ENCODE measurements around the gene SPIN1.

SPIN1 gene

GRCh38 chr9:88421348-88421747 is 33.1 kb downstream of the SPIN1 start:
- H3K9ac ChIP-seq (ENCODE audit: low read length), result no peak overlapping the region
- no peaks in the 10 kb centered on the region for H3K4me1 ChIP-seq (ENCODE audit: control insufficient read depth, insufficient read depth, low read length)
- H3K4me3 ChIP-seq (ENCODE audit: low read length), result no peak overlapping the region
- H3K36me3 ChIP-seq (ENCODE audit: control insufficient read depth, insufficient read depth, low read length), result peaks cover 4% of the 10 kb centered on the region
- no peaks in the 10 kb centered on the region for H3K27me3 ChIP-seq (ENCODE audit: control insufficient read depth, insufficient read depth, low read length)
- no peak overlapping the region for H3K27ac ChIP-seq (ENCODE audit: low read depth, low read length)

- Histone ChIP-seq H3K4me1 (ENCODE audit: control insufficient read depth, insufficient read depth, low read length) (no peaks in the 10 kb centered on the region), H3K9ac (ENCODE audit: low read length) (no peak overlapping the region), H3K27me3 (ENCODE audit: control insufficient read depth, insufficient read depth, low read length) (no peaks in the 10 kb centered on the region), H3K4me3 (ENCODE audit: low read length) (peak overlapping the region; percentile 13), H3K27ac (ENCODE audit: low read depth, low read length) (no peak overlapping the region), H3K36me3 (ENCODE audit: control insufficient read depth, insufficient read depth, low read length) (peaks cover 8% of the 10 kb centered on the region)
These were observed 37.3 kb downstream of the SPIN1 start for GRCh38 chr9:88425538-88425950.

DNA sequence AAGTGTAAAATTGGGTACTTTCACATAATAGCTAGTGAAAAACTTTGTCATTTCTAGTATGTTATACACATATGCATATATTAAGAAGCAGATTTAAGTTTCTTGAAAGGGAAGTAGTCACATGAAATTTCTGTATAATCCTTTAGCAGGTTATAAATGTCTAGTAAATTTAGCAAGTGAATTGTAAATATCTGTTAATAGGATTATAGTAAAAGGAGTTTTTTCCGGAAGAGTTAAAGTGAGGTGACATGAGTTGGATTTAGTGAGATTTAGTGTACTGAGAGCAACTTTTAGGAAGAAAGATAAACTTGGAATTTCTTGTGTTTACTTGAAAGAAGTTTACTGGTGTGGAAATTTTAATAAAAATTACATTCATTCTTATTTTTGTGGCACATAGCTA is 38.4 kb downstream of the SPIN1 start:
- no peak overlapping the region for H3K9ac ChIP-seq (ENCODE audit: low read length)
- H3K4me3 ChIP-seq (ENCODE audit: low read length), result no peak overlapping the region
- peaks cover 4% of the 10 kb centered on the region for H3K36me3 ChIP-seq (ENCODE audit: control insufficient read depth, insufficient read depth, low read length)
- no peaks in the 10 kb centered on the region for H3K4me1 ChIP-seq (ENCODE audit: control insufficient read depth, insufficient read depth, low read length)
- no peak overlapping the region for H3K27ac ChIP-seq (ENCODE audit: low read depth, low read length)
- no peaks in the 10 kb centered on the region for H3K27me3 ChIP-seq (ENCODE audit: control insufficient read depth, insufficient read depth, low read length)

GRCh38 chr9:88429595-88430430 is 41.6 kb downstream of the SPIN1 start:
- Histone ChIP-seq H3K36me3 (ENCODE audit: control insufficient read depth, insufficient read depth, low read length) (peaks cover 12% of the 10 kb centered on the region), H3K4me1 (ENCODE audit: control insufficient read depth, insufficient read depth, low read length) (no peaks in the 10 kb centered on the region), H3K9ac (ENCODE audit: low read length) (no peak overlapping the region), H3K4me3 (ENCODE audit: low read length) (no peak overlapping the region), H3K27ac (ENCODE audit: low read depth, low read length) (no peak overlapping the region), H3K27me3 (ENCODE audit: control insufficient read depth, insufficient read depth, low read length) (no peaks in the 10 kb centered on the region)

GRCh38 chr9:88433583-88434255 is 45.5 kb downstream of the SPIN1 start:
- no peak overlapping the region for H3K27ac ChIP-seq (ENCODE audit: low read depth, low read length)
- H3K4me1 ChIP-seq (ENCODE audit: control insufficient read depth, insufficient read depth, low read length), result no peaks in the 10 kb centered on the region
- H3K36me3 ChIP-seq (ENCODE audit: control insufficient read depth, insufficient read depth, low read length), result peaks cover 15% of the 10 kb centered on the region
- H3K4me3 ChIP-seq (ENCODE audit: low read length), result no peak overlapping the region
- no peaks in the 10 kb centered on the region for H3K27me3 ChIP-seq (ENCODE audit: control insufficient read depth, insufficient read depth, low read length)
- H3K9ac ChIP-seq (ENCODE audit: low read length), result no peak overlapping the region

DNA sequence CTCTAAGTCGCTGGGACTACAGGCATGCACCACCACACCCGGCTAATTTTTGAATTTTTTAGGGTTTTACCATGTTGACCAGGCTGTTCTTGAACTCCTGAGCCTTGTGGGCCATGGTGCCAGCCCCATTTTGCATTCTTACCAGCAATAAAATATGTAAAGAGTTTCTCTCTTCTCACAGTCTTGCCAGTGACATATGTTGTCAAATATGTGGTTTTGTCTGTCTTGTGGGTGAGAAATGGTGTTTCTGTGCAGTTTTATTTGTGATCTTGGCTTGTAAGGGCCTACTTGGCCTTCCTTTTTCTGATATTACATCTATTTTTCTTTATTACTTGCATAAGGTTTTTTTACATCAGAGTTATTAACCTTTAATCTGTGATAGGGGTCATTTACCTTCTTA is 47.1 kb downstream of the SPIN1 start:
- Histone ChIP-seq H3K4me1 (ENCODE audit: control insufficient read depth, insufficient read depth, low read length) (no peaks in the 10 kb centered on the region), H3K27me3 (ENCODE audit: control insufficient read depth, insufficient read depth, low read length) (no peaks in the 10 kb centered on the region), H3K27ac (ENCODE audit: low read depth, low read length) (no peak overlapping the region), H3K36me3 (ENCODE audit: control insufficient read depth, insufficient read depth, low read length) (peaks cover 12% of the 10 kb centered on the region), H3K9ac (ENCODE audit: low read length) (no peak overlapping the region), H3K4me3 (ENCODE audit: low read length) (no peak overlapping the region)

- H3K36me3 ChIP-seq (ENCODE audit: control insufficient read depth, insufficient read depth, low read length), result peaks cover 12% of the 10 kb centered on the region
These were observed 48.1 kb downstream of the SPIN1 start for GRCh38 chr9:88436379-88436778.

DNA sequence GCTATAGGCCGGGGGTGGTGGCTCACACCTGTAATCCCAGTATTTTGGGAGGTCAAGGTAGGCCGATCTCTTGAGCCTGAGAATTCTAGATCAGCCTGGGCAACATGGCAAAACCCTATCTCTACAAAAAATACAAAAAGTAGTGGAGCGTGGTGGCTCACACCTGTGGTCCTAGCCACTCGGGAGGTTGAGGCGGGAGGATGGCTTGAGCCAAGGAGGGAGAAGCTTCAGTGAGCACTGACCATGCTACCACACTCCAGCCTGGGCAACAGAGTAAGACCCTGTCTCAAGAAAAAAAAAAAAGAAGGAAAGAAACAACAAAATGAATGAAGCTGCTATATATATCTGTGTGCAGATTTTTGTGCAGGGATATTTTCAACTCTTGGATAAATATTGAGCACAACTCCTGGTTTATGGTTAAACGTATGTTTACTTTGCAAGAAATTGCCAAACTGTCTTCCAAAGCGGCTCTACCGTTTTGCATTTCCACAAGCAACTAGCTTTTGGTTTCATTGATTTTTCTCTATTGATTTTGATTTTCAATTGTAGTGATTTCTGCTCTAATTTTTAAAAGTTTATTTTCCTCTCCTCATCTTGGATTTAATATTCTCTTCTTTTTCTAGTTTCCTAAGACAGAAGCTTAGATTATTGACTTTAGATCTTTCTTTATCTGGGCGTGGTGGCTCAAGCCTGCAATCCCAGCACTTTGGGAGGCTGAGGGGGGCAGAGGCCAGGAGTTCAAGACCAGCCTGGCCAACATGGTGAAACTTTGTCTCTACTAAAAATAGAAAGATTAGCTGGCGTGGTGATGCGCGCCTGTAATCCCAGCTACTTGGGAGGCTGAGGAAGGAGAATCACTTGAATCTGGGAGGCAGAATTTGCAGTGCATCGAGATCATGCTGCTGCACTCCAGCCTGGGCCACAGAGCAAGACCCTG is 49.2 kb downstream of the SPIN1 start:
- no peak overlapping the region for H3K9ac ChIP-seq (ENCODE audit: low read length)
- no peak overlapping the region for H3K27ac ChIP-seq (ENCODE audit: low read depth, low read length)
- H3K36me3 ChIP-seq (ENCODE audit: control insufficient read depth, insufficient read depth, low read length), result peaks cover 12% of the 10 kb centered on the region
- no peaks in the 10 kb centered on the region for H3K4me1 ChIP-seq (ENCODE audit: control insufficient read depth, insufficient read depth, low read length)
- no peaks in the 10 kb centered on the region for H3K27me3 ChIP-seq (ENCODE audit: control insufficient read depth, insufficient read depth, low read length)
- H3K4me3 ChIP-seq (ENCODE audit: low read length), result no peak overlapping the region

More at GRCh38 chr9:88436379-88436778, 48.1 kb downstream of the SPIN1 start:
- Histone ChIP-seq H3K27me3 (ENCODE audit: control insufficient read depth, insufficient read depth, low read length) (no peaks in the 10 kb centered on the region), H3K4me1 (ENCODE audit: control insufficient read depth, insufficient read depth, low read length) (no peaks in the 10 kb centered on the region), H3K27ac (ENCODE audit: low read depth, low read length) (no peak overlapping the region), H3K4me3 (ENCODE audit: low read length) (no peak overlapping the region), H3K9ac (ENCODE audit: low read length) (no peak overlapping the region)

- Histone ChIP-seq H3K4me3 (ENCODE audit: low read length) (no peak overlapping the region), H3K27me3 (ENCODE audit: control insufficient read depth, insufficient read depth, low read length) (no peaks in the 10 kb centered on the region), H3K36me3 (ENCODE audit: control insufficient read depth, insufficient read depth, low read length) (peaks cover 6% of the 10 kb centered on the region), H3K9ac (ENCODE audit: low read length) (no peak overlapping the region), H3K4me1 (ENCODE audit: control insufficient read depth, insufficient read depth, low read length) (no peaks in the 10 kb centered on the region), H3K27ac (ENCODE audit: low read depth, low read length) (no peak overlapping the region)
These were observed 50.6 kb downstream of the SPIN1 start for GRCh38 chr9:88438811-88439210.

DNA sequence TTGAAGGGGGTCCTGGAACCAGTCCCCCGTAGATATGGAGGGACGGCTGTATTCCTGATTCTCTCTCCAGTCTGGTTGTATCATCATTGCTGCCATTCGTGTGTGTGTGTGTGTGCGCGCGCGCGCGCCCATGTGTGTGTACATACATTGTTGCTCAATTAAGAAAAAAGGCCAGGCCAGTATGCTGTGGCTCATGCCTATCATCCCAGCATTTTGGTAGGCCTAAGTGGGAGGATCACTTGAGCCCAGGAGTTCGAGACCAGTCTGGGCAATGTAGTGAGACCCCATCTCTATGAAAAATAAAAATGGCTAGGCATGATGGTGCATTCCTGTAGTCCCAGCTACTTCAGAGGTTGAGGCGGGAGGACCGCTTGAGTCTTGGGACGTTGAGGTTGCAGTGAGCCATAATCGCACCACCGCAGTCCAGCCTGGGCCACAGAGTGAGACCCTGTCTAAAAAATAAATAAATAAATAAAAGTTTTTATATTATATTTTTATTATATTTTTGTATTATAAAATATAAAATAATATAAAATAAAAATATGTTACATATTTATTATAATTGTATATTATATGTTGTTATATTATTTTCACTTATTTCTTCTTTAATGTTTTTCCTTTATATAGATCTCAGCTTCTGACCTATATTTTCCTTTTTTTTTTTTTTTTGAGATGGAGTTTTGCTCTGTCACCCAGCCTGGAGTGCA is 53.2 kb downstream of the SPIN1 start:
- no peak overlapping the region for H3K4me3 ChIP-seq (ENCODE audit: low read length)
- H3K9ac ChIP-seq (ENCODE audit: low read length), result no peak overlapping the region
- H3K4me1 ChIP-seq (ENCODE audit: control insufficient read depth, insufficient read depth, low read length), result no peaks in the 10 kb centered on the region
- no peaks in the 10 kb centered on the region for H3K36me3 ChIP-seq (ENCODE audit: control insufficient read depth, insufficient read depth, low read length)
- H3K27me3 ChIP-seq (ENCODE audit: control insufficient read depth, insufficient read depth, low read length), result no peaks in the 10 kb centered on the region
- no peak overlapping the region for H3K27ac ChIP-seq (ENCODE audit: low read depth, low read length)

GRCh38 chr9:88443480-88444113 is 55.4 kb downstream of the SPIN1 start:
- Histone ChIP-seq H3K4me1 (ENCODE audit: control insufficient read depth, insufficient read depth, low read length) (no peaks in the 10 kb centered on the region), H3K36me3 (ENCODE audit: control insufficient read depth, insufficient read depth, low read length) (no peaks in the 10 kb centered on the region), H3K27ac (ENCODE audit: low read depth, low read length) (no peak overlapping the region), H3K9ac (ENCODE audit: low read length) (no peak overlapping the region), H3K27me3 (ENCODE audit: control insufficient read depth, insufficient read depth, low read length) (no peaks in the 10 kb centered on the region), H3K4me3 (ENCODE audit: low read length) (no peak overlapping the region)

Data from rectal smooth muscle tissue (tissue), 1 donor.